Stimulated activated CD8-positive, alpha-beta memory T cell treated with anti-CD3 and anti-CD28 coated beads, Interleukin-15, amount 100 ng/mL, for 1 hour (primary cell): Measurements from ENCODE around the gene HYAL1.
A peak's percentile ranks its signal among the peaks of the same experiment; 100 is the strongest.
"Not testable (repeated sequence)": the region's sequence is repeated elsewhere in the genome, so short reads cannot be mapped to it uniquely, and the experiment has no call there.

Source experiments
- DNase-seq: peaks from one replicate; pipeline ENCODE4 v3.0.0-alpha.2; 2020; ENCODE audit warnings: low read depth

Gene HYAL1

DNA sequence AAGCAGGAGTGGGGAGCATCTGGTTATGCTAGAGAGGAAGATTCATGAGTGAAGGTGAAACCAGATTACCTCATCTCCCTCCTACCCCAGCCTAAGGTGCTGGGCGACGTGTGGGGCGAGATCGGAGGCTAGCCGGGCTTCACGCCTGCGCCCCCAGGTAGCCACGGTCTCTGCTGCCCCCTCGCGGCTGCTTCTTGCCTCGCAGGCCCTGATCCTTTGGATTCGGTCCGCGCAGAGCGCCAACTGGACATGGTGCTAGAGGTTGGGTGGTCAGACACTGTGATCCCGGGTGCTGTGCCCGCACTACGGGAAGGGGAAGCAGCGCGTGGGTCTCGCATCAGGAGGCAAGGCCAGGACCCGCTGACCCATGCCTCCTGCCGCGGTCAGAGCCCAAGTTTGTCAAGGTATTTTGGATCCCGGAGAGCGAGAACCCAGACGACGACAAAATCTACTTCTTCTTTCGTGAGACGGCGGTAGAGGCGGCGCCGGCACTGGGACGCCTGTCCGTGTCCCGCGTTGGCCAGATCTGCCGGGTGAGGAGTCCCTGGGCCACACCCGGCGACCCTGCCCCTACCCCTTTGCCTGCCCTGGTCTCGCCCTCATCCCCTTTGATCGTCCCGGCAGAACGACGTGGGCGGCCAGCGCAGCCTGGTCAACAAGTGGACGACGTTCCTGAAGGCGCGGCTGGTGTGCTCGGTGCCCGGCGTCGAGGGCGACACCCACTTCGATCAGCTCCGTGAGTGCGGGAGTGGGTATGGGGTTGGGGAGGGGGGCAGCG, 30.3 kb downstream of the HYAL1 start:
- DNase-seq = peak; percentile 84

DNA sequence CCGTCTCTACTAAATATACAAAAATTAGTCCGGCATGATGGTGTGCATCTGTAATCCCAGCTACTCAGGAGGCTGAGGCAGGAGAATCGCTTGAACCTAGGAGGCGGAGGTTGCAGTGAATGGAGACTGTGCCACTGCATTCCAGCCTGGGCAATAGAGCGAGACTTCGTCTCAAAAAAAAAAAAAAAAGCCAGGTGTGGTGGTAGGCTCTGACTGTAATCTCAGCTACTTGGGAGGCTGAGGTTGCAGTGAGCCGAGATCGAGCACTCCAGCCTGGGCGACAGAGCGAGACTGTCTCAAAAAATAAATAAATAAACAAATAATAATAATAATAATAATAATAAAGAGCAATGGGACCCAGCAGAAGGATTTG, 30.9 kb downstream of the HYAL1 start:
- not testable (repeated sequence) for DNase-seq

DNA sequence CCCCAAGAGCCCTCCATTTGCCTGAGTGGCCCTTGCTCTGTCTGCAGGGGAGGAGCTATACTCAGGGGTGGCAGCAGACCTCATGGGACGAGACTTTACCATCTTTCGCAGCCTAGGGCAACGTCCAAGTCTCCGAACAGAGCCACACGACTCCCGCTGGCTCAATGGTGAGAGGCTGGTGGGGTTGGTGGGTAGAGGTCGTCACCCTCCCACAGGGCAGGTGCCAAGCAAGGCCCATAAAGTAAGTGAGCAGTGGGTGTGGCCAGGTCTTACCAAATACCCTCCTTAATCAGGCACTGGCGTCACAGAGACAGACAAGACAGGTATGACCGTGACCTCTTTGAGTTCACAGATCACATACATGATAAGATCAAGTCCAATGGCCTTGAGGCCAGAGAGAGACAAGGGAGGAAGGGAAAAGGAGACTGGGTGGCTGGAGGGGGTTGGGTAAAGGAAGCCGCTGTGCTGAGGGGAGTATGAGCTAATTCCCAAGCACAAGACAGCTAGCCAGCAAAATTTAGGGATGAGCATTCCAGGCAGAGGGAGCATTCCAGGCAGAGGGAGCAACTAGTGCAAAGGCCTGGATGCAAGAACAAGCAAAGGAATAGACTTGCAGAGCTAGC, 31.9 kb downstream of the HYAL1 start:
- no peak for DNase-seq

DNA sequence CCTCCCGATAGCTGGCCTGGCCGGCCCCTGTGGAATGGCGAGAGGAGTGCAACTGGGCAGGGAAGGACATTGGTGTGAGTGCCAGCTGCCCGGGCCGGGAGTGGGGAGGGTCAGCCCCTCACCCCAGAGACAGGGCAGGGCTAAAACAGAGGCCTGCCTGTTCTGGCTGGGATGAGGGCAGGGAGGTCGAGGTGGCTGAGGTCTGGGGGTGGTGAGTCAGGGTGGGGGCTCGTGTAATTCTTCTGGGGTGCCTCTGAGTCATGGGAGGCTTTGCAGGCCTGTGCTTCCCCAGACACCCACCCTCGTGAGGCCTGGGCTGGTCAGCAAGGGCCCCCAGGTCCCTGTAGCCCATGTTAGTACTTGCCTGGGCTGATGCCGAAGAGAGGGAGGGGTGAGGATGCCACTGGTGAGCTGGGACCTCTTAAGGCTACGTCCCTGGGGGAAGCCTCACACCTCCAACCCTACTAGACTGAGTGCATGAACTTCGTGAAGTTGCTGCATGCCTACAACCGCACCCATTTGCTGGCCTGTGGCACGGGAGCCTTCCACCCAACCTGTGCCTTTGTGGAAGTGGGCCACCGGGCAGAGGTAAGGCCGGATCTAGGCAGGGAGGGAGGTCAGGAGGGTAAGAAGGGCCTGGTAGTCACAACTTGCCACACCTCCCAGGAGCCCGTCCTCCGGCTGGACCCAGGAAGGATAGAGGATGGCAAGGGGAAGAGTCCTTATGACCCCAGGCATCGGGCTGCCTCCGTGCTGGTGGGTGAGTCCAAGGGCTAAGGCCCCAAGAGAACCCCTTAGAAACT, 32.8 kb downstream of the HYAL1 start:
- DNase-seq = no peak

DNA sequence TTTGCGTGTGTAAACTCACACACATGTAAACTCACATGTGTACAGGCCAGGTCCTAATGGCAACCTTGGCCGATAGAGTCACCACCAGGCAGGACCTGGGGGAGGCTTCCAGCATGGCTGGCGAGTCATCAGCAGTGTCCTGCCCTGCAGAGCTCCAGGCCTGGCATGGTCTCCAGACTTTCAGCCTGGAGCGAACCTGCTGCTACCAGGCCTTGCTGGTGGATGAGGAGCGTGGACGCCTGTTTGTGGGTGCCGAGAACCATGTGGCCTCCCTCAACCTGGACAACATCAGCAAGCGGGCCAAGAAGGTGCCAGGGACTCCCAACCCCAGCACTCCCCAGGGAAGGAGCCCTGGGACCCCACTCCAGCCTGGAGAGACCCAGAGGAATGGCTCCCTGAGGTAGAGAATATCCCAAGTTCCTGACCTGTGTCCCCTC, 33.4 kb downstream of the HYAL1 start:
- no peak for DNase-seq

DNA sequence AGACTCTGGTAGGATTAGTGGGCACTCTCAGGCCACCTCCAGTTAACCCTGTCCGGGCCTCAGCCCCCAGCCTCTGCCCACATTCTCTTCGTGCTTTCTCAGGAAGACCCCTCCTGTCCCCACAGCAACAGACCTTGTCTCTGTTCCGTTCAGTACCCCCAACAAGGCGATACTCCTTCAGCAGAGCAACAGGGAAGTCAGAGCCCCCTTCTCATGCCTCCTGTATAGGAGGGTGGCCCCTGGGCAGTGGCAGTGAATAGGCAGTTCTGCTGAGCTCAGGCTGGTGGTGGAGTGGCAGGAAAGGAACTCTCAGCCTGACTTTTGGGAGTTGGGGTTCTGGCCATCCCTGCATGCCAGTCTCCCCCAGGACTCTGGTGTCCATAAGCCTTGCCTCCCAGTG, 33.9 kb downstream of the HYAL1 start:
- DNase-seq = no peak

DNA sequence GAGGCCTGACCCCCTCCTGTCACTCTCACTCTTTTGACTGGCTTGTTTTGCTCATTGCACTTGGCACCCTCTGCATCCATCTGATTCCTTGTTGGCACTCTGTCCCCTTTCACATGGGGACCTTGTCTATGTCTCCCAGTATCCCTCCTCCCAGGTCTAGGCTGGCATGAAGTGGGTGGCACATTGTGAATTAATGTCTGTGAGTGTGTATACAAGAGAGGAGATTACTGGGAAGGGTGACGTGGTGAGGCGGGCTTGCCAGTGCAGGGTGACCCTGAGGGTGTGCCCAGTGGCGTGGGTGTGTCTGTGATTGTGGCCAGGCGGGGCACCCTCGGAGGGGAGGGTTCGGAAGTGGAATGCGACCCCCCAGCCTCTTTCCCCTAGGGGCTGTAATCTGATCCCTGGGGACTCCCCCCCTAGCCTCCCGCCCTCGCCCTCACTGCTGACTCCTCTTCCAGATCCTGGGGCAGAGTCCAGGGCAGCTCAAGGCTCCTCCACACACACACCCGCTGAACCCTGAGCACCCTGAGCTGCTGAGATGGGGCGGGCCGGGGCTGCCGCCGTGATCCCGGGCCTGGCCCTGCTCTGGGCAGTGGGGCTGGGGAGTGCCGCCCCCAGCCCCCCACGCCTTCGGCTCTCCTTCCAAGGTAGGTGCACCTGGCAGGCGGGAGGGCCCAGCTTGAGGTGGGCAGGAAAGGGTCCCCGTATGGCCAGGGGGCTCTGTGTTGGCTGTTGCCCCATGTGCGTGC, 34.5 kb downstream of the HYAL1 start, which contains the start of gene SEMA3B:
SEMA3B (plus strand) TSS at position 445 of the 749 bp plus-strand sequence; CDS start at position 539, 94 bp downstream.
- no peak for DNase-seq

DNA sequence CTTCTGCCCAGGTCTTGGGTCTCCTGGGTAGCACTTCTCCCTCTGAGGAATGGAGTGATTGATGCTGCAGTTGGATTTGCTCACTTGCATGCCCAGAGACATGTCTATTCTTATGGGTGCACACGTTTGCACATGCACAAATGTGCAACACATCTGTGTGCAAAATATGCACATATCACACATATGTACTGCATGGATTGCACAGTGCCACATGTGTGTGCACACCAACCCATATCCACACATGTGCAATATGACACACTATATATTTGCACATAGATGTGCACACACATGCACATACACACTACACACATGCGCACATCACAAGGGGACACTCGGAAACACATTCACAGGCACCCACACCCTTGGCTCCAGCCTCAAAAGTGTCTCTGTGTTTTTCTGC, 35.1 kb downstream of the HYAL1 start:
- DNase-seq = no peak

DNA sequence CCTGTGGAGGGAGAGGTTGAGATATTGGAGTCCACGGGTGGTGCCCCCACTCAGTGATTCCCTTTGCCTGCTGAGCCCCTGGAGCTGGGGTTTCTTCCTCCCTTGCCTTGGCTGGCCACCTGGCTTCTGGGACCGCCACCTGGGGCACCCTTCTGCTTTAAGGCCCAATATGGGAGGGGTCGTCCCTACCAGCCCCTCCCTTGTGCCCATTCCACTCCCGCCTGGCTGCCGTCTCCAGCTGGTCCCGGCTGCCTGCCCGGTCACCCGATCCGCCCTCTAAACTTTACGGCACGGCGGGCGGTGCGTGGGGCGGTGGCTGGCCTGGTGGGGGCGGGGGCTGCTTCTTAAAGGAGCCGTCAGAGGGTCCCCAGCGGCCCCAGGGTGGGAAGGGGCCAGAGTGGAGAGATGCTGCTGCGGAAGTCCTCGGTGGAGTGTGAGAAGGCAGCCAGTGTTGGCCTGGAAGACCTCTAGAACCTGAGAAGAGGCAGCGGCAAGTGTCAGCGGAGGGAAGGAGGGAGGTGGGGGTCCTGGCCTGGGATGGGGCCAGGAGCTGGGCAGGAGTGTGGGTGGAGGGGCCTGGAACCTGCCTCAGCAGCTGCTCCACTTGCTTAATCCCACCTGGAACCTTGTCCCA, 36.0 kb downstream of the HYAL1 start:
- no peak for DNase-seq

DNA sequence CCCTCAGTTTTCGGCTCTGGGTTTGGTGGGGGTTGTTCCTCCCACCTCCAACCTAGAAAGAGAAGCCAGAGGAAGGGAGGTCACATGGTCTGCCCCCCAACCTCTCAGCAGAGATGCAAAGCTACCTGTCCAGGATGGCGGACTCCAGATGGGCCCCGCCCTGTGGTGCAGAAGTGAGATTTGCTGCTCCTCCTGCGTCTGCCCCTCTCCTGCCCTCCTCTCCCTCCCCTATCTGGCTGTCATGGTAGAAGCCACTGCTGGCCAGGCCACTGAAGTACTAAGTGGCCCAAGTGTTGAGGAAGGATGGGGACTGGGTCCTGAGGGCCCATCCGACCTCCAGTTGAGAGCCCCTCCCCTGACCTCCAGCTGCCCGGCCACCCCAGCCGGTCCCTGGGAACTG, 36.5 kb downstream of the HYAL1 start:
- no peak for DNase-seq

DNA sequence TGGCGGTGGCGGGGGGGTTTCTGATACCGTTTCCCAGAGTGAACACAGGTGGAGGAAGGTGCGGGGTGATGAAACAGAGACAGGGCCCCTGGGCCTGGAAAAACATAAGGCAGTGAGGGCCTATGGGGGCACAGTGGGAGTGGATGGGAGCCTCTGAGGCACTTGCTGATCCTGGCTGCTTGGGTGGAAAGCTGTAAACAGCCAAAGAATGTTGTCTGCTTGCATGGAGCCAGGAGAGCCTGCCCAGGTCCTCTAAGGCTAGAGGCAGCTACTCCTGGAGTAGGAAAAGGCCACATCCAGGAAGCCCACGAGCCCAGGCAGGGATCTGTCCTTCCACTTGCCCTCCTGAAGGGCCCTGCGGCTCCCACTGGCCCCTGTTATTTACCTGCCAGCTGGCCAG, 37.4 kb downstream of the HYAL1 start:
- no peak for DNase-seq

DNA sequence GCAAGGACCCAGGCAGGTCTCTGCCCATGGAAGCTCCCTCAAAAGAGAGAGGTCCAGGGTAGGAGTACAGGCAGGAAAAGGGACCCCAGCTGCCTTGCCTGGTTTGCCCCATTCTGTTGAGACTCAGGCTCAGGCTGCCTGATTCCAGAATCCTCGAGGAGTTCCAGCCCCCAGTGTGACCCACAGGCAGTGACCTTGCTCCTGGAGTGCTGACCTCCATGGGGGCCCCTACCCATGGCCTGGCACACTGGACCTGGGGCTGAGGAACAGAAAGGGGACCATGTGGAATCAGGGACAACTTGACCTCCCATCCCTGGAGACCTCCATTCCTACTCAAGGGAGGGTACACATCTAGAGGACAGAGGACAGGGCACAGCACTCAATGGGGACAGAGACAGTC, 37.8 kb downstream of the HYAL1 start:
- DNase-seq = no peak

DNA sequence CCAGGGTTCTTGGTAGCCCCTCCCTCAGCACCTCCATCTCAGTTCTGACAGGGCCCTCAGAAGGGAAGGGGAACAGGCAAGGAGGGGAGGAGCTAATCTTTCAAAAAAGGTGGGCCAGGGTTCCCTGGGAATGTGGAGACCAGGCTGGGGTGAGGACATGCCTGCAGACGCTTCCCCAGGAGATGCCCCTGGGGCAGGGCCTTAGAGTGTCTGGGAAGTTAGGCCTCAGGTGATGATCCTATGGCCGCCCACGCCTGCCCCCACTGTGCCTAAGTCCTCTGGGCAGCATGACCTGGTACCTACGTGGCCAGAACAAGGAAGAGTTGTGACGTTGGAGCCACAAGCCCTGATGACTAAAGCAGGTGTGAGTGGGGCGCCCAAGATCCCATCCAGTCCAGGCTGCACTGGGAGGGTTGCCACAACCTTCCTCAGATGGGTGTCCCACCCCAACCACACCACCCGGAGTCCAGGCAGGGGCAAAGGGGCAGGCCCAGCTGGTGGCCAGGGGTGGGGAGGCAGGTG, 38.3 kb downstream of the HYAL1 start:
- no peak for DNase-seq

DNA sequence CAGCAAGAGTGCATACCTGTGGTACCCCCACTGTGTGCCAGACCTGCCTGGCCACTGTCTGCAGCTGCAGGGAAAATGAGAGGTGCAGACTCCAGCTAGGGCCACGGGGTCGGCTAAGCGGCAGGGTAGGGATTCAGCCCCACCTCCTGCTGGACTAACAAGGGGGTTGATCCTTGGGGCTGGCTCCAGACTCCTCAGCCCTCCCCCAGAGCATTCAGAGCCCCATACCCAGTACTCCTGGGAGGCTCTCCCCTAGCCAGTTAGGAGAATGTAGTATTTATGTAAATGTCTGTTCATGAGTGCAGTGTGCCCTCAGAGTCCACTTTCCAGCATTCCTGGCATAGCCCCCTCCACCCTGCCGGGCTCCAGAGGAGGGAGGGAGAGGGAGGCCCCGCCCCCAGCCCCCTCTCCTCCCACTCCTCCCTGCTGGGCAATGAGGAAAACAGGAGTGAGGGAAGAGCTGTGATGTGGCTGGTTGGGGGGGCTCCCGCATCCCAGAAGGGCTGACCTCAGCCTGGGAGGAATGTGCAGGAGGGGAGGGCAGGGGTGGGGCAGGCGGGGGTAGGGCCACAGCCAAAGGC, 38.9 kb downstream of the HYAL1 start:
- no peak for DNase-seq

DNA sequence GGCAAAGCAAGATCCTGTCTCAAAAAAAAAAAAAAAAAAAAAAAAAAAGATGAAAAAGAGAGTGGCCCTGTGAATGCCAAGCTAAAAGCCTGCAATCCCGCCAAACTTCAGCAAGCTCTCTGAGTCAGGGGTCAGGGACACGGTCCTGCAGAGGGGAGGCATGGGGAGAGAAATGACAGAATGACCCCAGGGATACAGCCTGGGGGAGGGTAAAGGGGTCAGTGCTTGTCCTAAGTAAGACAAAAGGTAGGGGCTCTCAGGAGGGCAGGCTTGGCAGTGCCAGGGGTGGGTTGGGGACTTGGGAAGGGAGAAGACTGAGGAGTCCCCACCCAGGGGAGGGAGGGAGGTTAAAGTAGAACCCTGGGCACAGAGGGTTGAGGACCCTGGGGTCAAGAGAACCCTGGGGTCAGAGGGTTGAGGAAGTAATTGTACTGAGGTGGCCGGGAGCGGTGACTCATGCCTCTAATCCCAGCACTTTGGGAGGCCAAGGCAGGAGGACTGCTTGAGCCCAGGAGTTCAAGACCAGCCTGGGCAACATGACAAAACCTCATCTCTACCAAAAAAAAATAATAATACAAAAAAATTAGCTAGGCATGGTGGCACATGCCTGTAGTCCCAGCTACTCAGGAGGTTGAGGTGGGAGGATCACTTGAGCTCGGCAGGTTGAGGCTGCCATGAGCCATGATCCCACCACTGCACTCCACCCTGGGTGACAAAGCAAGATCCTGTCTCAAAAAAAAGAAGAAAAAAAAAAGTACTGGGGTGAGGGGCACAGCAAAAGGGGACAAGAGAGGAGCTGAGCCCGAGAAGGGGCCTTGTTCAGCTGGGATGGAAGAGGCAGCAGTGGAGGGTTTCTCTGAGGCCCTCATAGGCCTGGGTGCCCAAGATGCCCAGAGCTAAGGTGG, 39.6 kb downstream of the HYAL1 start:
- DNase-seq = no peak

DNA sequence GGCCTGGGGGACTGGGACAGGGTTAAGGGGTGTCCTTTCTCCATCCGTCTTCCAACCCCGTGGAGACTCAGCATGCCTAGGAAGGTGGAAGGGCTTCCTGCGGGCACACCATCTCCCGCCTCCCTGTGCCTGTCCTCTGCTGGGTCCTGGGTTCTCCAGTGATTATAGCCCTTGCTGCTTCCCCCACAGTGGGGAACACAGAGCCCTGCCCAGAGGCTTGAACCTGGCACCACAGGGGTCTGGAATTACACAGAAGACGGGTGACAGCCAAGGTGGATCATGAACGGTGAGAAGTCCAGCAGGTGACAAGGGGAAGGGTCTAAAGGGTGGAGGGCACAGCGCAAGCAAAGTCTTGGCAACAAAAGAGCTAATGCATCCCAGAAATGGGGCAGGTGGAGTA, 40.6 kb downstream of the HYAL1 start:
- DNase-seq = no peak

DNA sequence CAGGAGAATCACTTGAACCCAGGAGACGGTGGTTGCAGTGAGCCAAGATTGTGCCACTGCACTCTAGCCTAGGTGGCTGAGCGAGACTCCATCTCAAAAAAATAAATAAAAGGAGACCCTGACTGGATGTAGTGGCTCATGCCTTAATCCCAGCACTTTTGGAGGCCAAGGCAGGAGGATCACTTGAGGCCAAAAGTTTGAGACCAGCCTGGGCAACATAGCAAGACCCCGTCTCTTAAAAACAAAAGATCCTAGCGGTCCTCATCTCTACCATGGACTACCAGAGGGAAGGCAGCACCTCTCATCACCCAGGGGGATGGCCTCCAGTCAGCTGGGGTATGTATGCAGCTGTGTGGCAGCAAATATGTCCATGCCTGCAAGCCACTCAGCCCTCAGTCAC, 41.2 kb downstream of the HYAL1 start:
- DNase-seq = not testable (repeated sequence)

DNA sequence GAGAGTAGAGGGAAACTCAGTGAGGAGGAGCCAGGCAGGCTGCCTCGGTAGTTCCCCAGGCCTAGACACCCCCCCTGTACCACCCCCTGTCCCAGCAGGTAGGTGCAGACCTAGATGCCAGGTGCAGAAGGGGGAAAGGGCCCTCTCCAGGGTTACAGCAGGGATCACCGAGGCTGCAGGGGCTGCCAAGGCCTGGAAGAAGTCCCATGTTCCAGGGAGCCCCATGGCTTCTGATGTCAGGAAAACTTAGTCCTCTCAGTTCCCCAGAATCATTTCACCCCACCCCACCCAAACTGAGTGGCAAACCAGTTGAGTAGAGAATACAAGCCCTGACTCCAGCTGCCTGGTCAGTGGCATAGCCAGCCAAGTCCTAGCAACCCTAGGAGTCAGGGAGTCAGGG, 41.9 kb downstream of the HYAL1 start:
- DNase-seq = no peak

DNA sequence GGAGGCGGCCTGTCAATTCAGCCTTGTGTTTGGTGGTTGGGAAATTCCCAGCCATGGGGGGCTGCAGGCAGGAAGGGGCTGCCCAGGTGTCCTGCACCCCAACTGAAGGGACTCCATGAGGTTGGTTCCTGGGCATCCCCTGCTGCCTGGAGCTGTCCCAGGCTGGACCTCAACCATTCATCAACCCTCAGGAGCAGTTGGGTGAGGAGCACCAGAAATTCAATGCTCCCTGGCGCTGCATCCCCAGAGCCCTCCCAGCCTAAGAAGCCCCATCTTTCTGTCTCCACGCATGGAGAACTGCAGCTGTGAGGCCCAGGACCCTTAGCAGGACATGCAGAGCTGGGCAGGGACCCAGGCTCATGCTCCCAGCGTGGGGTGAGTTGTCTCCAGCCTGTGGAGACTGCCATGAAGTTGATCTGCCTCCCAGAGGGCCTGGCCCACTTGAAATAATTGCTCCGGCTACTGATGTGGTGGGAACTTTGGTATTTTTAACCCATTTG, 42.4 kb downstream of the HYAL1 start:
- DNase-seq = no peak
